ENCODE data around the gene SYNJ2.

The SYNJ2 gene

DNA sequence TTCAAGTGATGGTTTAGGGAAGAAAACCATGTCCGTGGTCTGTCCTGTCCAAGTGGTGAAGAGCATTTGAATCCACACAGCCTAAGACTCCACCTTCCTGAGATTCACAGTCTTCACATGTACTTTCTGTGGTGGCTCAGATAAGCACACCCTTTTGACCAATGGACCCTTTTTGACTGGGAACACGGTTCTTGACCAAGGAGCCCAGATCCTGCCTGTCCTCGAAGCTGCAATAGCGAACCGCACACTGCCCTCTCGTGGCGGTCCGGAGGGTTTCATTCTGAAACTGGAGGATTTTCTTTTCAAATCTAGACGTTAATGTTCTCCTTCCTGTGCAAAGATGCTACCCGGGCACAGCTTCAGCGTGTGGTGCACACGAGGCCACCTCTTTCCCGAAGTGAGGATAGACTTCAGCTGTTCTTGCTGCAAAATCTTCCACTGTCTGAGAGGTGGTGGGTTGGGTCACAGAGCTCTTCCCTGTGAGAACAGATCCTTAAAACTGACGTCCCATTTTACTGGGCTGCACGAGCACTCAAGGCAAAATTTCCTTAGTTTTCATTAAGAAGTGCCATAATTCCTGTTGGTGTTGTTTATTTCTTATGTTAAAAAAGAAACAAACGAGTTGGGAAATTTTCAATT lies 90.5 kb downstream of the SYNJ2 start:
- DNase-seq (ENCODE audit: extremely low read depth in 1 of 2, low read depth in 1 of 2), result peak; percentile 42 to 58

DNA sequence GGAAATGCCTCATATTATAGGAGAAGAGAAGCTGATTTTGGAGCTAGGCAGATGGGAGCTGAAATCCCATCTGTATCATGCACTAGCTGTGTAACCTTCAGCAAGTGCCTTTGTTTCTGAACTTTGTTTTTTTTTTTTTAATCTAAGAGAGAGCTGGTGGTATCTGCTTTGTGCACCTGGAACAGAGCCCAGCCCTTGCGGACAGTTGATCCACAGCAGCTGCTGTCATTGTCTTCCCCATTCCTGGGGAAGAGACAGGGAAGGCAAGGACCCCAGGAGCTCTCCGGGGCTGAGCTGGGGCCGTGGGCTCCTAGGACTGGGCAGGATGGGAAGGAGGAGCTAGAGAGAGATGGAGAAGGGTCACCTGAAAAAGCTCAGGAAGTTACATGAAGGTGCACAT lies 92.1 kb downstream of the SYNJ2 start:
- DNase-seq (ENCODE audit: extremely low read depth in 1 of 2, low read depth in 1 of 2), result no peak

DNA sequence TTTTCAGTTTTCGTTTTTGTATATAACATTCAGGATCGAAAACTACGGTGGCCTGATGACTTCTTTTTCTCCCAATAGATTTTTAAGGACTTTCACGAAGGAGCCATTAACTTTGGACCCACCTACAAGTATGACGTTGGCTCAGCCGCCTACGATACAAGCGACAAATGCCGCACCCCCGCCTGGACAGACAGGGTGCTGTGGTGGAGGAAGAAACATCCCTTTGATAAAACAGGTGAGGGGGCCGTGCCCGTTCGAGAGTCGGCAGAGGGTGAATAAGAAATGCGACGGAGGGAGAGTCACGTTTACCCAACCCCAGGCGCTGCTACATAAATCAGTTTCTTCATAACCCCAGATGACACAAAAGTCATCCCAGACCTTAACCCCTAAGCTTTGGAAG lies 94.9 kb downstream of the SYNJ2 start:
- no peak for DNase-seq (ENCODE audit: extremely low read depth in 1 of 2, low read depth in 1 of 2)

- no peak for DNase-seq (ENCODE audit: extremely low read depth in 1 of 2, low read depth in 1 of 2)
Observed at GRCh38 chr6:158077676-158078075, 96.0 kb downstream of the SYNJ2 start.

DNA sequence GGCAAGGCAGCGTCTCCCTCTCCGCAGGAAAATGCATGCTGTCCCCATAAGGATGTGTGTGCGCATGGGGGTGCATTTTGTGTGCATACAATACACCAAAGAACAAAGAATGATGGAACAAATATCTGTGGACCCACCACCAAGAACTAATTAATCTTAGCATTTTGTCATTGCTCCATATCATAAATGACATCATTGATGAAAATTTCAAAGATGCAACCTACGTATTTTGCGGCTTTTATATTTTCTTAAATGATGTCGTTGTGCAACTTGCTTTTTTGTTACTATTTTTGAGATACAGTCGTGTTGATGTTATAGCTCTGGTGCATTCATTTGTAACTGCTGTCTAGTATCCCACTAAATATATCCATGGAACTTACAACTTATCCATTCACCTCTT lies 96.7 kb downstream of the SYNJ2 start:
- DNase-seq (ENCODE audit: extremely low read depth in 1 of 2, low read depth in 1 of 2), result no peak

DNA sequence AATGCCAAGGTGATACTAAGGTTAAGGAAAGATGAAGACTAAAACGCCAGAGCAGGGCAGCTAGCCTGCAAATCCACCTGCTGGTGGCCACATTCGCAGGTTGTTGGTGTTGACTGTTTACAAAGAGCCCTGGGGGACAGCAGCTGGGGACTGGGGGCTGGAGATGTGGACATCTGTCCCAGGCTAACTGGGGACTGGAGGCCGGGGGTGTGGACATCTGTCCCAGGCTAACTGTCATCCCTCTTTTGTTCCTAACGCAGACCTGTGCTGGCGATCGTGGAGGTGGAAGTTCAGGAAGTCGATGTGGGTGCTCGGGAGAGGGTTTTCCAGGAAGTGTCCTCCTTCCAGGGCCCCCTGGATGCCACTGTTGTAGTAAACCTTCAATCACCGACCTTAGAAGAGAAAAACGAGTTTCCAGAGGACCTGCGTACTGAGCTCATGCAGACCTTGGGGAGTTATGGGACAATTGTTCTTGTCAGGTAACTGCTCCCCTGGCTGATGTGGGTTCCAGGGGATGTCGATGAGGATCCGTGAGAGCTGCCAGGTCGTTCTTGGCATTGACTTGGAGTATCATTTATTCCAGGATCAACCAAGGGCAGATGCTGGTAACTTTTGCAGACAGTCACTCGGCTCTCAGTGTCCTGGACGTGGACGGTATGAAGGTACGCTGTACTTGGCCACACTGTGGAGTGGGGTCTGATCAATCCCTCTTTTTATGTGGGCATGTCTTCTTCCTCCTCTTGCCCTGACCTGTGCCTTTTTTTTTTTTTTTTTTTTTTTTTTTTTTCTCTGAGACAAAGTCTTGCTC lies 99.4 kb downstream of the SYNJ2 start:
- DNase-seq (ENCODE audit: extremely low read depth in 1 of 2, low read depth in 1 of 2), result no peak

DNA sequence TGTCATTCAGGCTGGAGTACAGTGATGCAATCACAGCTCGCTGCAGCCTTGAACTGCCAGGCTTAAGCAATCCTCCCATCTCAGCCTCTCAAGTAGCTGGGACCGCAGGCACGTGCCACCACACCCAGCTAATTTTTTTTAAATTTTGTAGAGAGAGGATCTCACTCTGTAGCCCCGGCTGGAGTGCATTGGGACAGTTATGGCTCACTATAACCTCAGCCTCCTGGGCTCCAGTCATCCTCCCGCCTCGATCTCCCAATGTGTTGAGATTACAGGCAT lies 99.9 kb downstream of the SYNJ2 start:
- no peak for DNase-seq (ENCODE audit: extremely low read depth in 1 of 2, low read depth in 1 of 2)

GRCh38 chr6:158083455-158084325 lies 102.0 kb downstream of the SYNJ2 start:
- DNase-seq (ENCODE audit: extremely low read depth in 1 of 2, low read depth in 1 of 2), result no peak

GRCh38 chr6:158085261-158086053 lies 103.8 kb downstream of the SYNJ2 start:
- DNase-seq (ENCODE audit: extremely low read depth in 1 of 2, low read depth in 1 of 2), result no peak

DNA sequence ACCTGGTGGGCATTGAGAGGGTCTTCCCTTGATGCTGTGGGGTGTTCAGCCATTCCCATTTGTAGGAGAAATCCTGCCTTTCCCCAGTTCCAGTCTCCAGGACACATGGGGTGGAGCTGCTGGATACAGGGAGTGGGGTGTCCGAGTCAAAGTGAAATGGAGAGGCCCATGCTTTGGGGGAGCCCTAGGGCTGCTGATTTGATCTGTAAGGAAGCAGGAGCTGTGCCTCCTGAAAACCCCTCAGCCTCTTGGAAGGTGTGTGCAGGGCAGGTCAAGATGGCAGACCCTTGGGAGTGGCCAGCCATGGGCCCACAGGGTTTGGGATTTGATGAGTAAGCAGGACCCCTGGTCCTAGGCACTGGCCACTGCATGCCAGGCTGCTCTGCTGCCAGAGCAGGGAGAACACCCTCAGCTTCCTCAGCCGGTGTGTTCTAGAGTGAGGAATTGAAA lies 104.4 kb downstream of the SYNJ2 start:
- no peak for DNase-seq (ENCODE audit: extremely low read depth in 1 of 2, low read depth in 1 of 2)

- DNase-seq (ENCODE audit: extremely low read depth in 1 of 2, low read depth in 1 of 2), result no peak
Observed at GRCh38 chr6:158086504-158087223, 105.0 kb downstream of the SYNJ2 start.

DNA sequence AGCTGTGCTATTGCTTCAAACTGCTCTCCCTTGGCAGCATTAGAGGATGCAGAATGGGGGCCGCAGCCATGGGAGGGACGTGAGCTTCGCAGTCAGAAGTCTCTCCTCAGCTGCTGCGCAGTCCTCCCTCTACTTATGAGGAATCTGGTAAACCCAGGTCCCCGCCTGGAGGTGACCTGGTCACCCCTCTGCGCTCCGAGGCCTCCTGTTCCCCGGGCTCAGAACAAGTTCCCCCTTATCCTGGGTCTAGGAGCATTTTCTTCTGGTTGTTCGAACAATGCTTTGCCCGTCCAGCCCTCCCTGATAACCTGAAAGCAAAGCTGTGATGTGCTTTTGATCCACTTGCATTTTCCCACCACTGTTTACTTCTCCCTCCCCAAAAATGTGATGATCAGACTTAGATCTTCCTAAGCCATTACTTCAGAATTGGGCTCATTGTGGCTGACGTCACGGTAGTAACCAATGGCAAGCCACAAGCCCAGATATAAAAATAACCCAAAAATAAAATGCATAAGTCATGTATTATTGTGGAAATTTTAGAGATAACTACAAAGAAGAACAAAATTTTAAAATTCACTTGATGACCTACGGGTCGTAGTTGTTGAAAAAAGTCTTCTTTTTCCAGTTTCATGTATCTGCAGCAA lies 105.7 kb downstream of the SYNJ2 start:
- DNase-seq (ENCODE audit: extremely low read depth in 1 of 2, low read depth in 1 of 2), result no peak

DNA sequence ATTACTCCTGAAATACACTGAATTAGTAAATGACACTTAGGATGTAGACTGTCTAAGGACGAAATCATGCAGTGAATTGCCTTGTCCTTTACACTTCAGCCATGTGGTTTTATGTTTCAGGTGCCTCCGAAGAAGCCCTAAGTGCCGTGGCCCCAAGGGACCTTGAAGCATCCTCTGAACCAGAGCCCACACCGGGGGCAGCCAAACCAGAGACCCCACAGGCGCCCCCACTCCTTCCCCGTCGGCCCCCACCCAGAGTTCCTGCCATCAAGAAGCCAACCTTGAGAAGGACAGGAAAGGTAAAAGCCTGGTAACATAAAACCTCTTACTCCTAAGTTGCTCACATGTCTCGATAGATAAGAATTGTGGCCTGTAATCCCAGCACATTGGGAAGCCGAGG lies 111.1 kb downstream of the SYNJ2 start:
- no peak for DNase-seq (ENCODE audit: extremely low read depth in 1 of 2, low read depth in 1 of 2)

- DNase-seq (ENCODE audit: extremely low read depth in 1 of 2, low read depth in 1 of 2), result no peak
Observed at GRCh38 chr6:158095031-158095430, 113.4 kb downstream of the SYNJ2 start.

- DNase-seq (ENCODE audit: extremely low read depth in 1 of 2, low read depth in 1 of 2), result no peak
Observed at GRCh38 chr6:158095671-158096070, 114.0 kb downstream of the SYNJ2 start.

DNA sequence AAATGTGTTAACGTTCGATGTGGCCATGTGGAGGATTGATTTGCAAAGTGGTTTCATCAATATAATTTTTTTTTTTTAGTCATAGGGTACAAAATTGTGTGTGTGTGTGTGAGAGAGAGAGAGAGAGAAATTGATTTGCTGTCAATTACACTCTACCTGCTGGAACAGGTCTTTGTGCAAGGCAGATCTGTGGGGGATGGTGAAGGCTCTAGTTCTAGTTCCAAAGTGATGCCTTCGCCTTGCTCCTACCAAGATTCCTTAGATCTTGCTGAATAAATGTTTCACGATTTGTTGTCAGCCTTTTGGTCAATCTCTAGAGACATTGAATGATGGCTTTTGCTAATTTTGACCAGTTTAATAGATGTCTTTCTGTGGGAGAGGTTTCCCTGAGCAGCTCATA lies 121.6 kb downstream of the SYNJ2 start:
- no peak for DNase-seq (ENCODE audit: extremely low read depth in 1 of 2, low read depth in 1 of 2)

DNA sequence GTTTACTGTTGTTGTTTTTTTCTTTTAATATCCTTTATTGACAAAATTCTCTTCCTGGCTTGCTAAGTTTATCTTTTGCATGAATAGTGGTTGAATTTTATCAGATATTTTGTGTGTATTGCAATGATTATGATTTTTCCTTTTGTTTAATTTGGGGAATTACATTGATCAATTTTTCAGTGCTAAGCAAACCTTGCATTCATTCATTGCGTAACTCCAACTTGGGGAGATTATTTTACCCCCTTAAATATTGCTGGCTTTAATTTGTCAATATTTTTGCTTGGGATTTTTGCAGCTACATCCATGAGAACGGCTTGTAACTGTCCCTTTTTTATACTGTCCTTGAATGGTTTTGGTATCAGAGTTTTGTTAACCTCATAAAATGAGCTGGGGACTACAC lies 123.0 kb downstream of the SYNJ2 start:
- no peak for DNase-seq (ENCODE audit: extremely low read depth in 1 of 2, low read depth in 1 of 2)

- DNase-seq (ENCODE audit: extremely low read depth in 1 of 2, low read depth in 1 of 2), result no peak
Observed at GRCh38 chr6:158109748-158110147, 128.1 kb downstream of the SYNJ2 start.

- no peak for DNase-seq (ENCODE audit: extremely low read depth in 1 of 2, low read depth in 1 of 2)
Observed at GRCh38 chr6:158110986-158111385, 129.3 kb downstream of the SYNJ2 start.

DNA sequence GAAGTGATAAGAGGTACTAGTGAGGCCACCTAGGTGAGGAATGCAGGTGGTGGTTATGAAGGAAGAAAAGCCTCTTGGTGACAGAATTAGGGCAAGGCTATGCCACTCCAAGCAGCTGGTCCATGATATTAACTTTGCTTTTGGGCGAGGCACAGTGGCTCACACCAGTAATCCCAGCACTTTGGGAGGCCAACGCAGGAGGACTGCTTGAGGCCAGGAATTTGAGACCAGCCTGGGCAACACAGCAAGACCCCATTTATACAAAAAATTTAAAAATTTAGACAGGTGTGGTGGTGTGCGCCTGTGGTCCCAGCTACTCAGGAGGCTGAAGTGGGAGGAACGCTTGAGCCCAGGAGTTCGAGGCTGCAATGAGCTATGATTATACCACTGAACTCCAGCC lies 130.3 kb downstream of the SYNJ2 start:
- no peak for DNase-seq (ENCODE audit: extremely low read depth in 1 of 2, low read depth in 1 of 2)
